Cardiac fibroblast (primary cell): ENCODE data around the gene PTPRJ.
A peak's percentile ranks its signal among the peaks of the same experiment; 100 is the strongest.

Experiments
- DNase-seq, 2 donors: peaks; one replicate each; pipeline versions ENCODE4 v3.0.0 to v3.0.0-alpha.2; 2010; ENCODE audit warnings: low read depth in 2 of 2
- H3K4me3 ChIP-seq, 2 donors: replicated peaks in 1 of 2; 1 replicate in 1 of 2; 2 replicates in 1 of 2; pipeline ENCODE4 v1.5.1; 2011; ENCODE audit warnings: low read depth in 2 of 2, low read length in 2 of 2, mild to moderate bottlenecking in 2 of 2, moderate library complexity in 1 of 2
- TF ChIP-seq, protein P1 (sequence below): IDR thresholded peaks from one replicate; pipeline ENCODE4 v1.5.1; 2011; ENCODE audit warnings: low read depth, mild to moderate bottlenecking, low read length, inconsistent platforms

Gene PTPRJ

DNA sequence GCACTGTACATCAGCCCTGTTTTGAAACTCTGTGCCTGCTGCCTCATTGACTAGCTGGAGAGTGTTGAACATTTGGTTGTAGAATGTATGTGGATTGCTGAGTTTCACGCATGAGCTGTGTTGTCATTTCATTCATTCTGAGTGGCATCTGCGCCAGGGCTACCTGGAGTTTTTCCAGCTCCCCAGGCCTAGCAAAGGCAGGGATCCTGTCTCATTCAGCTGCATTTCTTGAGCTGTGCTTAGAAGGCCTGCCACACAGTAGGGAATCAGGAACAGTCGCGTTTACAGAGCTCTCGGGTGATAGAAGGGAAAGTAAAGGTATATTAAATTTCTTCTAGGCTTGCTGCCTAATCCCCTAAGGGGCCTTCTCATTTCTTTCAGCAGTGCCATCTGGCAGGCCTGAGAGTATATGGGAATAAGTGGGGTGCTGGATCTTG lies 44.3 kb downstream of the PTPRJ start:
- no peak overlapping the region for H3K4me3 ChIP-seq
- TF ChIP-seq, protein P1, sequence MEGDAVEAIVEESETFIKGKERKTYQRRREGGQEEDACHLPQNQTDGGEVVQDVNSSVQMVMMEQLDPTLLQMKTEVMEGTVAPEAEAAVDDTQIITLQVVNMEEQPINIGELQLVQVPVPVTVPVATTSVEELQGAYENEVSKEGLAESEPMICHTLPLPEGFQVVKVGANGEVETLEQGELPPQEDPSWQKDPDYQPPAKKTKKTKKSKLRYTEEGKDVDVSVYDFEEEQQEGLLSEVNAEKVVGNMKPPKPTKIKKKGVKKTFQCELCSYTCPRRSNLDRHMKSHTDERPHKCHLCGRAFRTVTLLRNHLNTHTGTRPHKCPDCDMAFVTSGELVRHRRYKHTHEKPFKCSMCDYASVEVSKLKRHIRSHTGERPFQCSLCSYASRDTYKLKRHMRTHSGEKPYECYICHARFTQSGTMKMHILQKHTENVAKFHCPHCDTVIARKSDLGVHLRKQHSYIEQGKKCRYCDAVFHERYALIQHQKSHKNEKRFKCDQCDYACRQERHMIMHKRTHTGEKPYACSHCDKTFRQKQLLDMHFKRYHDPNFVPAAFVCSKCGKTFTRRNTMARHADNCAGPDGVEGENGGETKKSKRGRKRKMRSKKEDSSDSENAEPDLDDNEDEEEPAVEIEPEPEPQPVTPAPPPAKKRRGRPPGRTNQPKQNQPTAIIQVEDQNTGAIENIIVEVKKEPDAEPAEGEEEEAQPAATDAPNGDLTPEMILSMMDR: no peak
- no peak for DNase-seq

DNA sequence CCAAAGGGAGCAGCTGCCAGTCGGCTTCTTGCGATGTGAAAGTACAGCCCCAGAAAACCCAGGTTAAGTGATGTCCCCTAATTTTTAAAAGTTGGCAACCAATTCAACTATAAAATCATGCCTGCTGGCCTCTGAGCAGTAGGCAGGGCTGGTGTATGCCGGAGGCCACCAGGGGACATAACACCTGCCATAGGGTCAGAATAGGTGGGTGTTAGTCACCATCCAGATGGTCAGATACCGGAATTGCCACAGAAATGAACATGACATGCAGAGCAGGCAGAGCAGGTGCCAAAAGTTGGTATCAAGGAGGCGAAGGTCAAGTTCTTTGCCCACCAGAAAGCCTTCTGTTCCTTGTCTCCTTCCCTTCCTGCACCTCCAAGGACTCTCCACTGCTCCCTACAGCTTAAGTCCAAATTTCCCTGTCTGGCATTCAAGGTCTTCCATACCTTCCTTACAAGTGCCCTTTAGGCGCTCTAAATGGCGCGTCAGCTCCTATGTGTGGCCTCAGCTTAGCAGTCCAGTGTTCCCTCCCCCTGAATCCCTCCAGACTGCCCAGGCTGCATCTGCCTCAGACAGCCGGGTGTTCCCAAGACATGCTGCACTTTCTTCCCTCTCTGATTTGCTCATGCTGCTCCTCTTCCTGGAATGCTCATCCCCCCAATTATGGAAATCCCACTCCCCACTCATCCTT lies 45.1 kb downstream of the PTPRJ start:
- no peak for DNase-seq
- no peak overlapping the region for H3K4me3 ChIP-seq
- TF ChIP-seq, protein P1: no peak

DNA sequence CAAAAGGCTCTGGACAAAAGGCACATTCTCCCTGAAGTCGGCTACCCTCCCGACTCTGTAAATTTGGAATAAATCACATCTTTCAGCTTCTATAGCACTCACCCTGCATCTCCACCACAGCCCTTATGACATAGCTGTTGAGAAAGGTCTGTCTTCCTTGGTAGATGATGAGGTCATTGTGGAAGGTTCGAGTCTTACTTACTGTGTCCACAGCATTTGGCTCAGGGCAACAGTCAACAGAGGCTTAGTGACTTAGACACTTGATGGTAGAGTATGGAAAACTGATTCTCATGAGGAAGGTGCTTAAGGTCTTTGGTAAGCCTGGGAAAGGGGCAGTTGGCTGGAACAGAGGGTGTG lies 45.6 kb downstream of the PTPRJ start:
- TF ChIP-seq, protein P1: no peak
- no peak overlapping the region for H3K4me3 ChIP-seq
- no peak for DNase-seq

DNA sequence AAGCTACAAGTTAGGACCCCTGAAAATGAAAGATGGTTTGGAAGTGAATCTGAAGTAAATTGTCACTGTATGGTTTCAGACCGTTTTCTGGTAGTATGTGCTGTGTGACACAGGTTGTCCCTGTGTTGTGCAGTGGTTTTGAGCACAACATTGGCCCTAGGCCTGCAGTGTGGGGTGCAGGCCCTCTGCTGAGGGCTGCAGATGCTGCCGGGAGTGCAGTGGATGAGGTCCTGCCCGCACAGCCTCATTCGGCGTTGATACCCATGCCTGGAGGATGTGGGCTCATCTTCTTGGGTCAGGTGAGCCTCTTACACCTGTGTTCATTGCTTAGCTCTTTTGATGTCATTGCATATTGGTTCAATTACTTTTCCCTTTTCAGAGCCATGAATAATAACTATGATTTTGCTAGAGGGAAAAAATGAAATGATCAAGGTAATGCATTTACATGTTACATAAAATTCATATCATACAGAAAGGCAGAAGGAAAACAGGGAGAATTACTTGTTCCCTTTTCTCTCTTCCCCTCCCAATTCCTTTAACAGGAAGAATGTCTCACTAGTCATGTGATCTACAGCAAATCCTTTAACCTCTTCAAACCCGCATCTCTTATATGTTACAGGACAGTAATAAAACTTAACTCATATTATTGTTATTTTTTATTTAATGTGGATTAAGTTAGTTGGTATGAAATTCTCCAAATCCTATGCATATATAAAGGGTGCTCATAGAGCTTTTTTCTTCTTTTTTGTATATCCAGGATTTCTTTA lies 48.7 kb downstream of the PTPRJ start:
- TF ChIP-seq, protein P1: no peak
- no peak overlapping the region for H3K4me3 ChIP-seq
- DNase-seq: peak; percentile 39 to 54

DNA sequence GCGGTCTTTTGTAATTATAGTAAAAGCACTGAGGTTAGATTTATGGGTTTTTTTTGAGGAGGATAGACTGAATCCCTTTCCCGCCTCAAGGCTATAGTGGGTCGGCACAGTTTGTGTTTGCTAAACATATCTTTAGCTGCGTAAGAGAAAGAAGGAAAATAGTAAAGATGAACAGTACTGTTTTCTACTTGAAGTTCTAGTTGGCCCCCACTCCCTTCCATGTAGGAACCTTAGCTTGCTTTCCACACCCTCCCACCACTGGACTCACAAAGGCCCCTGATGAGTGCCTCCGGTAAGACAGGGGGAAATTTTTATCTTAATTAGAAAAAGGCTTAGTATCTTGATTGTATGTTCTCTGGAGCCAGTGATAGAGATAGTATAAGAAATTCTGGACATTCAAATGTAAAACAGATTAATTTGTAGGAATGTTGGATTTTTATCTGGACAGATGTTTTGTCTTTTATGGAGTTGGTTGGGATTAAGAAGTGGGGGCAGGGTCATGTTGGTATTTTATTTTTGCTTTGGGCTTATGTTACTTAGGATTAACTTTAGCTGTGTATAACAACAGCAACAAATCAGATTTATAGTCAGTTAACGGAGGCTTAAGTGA lies 49.4 kb downstream of the PTPRJ start:
- no peak for DNase-seq
- TF ChIP-seq, protein P1: no peak
- H3K4me3 ChIP-seq: no peak overlapping the region

DNA sequence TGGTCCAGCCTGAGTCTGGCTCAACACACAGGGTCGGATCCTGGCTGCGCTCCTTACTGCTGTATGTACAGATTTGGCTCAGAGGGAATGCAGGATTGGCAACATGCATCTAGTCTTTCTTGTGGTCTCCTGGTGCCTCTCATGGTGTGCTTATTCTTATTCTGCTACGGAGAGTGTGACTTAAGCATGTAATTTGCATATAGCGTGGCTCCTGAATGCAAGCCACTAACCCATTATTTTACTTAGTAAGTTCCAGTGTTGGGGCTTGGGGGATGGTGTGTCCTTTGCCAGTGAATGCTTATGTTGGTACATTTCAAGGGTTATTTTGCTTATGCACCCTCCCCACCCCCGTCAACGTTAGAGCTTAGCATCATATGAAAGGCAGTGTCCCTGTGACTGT lies 51.2 kb downstream of the PTPRJ start:
- DNase-seq: no peak
- TF ChIP-seq, protein P1: no peak
- no peak overlapping the region for H3K4me3 ChIP-seq
